Epithelial cell of prostate (primary cell): ENCODE measurements around the gene RIMS4.

ENCODE experiments used
- DNase-seq: peaks from one replicate; pipeline ENCODE4 v3.0.0-alpha.2; 2011; ENCODE audit warnings: low read depth, low spot score
- H3K27ac ChIP-seq: fragments of 450-650 bp; 2 replicates; pipeline ENCODE4 v1.5.1; 2017; ENCODE audit warnings: mild to moderate bottlenecking

Gene RIMS4

DNA sequence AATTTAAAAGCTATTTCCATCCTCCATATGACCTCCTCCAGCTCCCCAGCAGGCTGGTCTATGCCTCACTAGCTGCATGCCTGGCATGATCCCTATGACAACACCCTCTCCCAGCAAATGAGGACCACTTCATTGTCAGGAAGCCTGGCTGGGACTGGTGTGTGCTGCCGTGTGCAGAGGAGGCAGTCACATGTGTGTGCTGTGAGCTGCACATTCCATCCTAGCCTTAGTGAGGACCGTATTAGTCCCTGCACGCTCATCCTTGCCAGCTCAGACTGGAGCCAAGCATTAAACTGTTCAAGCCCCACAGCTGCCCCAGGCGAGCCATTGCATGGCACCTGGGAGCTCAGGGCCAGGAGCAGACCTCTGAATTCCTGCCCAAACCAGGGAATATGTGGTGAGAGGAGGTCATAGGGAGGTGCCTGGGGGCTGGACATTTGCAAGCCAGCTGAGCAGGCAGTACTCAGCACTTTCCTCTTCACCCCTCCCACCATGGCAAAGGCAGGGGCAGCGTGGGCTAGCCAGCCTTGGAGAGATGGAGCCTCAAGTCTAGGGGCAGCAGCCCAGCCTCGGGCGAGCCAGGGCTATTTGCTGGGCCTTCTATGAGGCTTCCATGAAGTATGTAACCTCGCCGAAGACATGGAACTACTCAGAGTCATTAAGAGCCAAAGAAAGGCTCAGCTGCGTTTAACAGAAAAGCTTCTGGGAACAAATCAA lies 103.9 kb downstream of the RIMS4 start:
- no peak for DNase-seq
- no peak overlapping the region for H3K27ac ChIP-seq

DNA sequence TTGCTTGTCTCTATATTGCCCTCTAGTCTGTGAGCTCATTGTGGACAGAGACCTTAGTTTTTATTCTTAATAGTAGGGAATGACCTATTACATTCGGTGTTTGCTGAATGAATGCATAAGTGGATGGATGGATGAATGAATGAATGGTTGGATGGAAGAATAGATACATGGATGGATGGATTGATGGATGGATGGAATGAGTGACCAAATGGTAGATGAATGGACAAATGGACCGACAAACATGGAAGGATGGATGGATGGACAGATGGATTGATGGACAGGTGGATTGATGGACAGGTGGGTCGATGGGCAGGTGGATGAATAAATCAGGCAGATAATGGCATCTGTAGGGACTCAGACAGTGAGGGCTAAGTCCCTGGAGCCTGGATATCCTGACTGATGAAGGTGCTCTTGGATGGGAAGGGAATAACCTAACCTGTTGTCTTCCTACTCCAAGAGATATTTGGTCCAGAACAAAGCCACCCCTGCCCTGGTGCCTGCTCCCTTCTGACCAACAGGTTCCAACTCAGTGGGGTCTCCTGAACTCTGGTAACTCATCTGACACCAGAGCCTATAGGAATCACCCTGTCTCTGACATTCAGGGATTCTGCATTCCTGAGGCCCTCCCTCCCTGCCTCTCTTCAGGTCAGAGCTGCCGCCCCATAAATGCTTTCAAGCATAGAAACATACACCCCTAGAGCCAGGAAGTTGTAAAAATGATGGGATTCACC lies 104.8 kb downstream of the RIMS4 start:
- no peak overlapping the region for H3K27ac ChIP-seq
- DNase-seq: no peak

DNA sequence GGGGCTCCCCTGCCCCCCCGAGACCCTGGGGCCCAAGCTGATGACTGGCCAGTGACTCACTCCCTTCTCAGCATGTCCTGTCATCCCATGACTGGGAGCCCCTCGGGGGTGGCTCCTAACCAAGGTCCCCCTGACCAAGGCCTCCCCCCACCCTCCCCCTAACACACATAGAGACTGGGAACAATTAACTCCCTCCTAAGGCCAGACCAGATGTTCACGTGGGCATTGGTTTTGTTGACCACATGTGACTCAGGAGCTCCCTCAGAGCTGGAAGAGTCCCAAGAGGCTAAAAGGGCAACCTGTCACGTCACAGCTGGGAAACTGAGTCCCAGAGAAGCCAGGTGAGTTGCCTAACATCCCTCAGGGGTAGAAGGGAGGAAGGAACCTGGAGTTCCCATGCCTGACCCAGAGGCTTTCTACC lies 105.8 kb downstream of the RIMS4 start:
- no peak for DNase-seq
- no peak overlapping the region for H3K27ac ChIP-seq

DNA sequence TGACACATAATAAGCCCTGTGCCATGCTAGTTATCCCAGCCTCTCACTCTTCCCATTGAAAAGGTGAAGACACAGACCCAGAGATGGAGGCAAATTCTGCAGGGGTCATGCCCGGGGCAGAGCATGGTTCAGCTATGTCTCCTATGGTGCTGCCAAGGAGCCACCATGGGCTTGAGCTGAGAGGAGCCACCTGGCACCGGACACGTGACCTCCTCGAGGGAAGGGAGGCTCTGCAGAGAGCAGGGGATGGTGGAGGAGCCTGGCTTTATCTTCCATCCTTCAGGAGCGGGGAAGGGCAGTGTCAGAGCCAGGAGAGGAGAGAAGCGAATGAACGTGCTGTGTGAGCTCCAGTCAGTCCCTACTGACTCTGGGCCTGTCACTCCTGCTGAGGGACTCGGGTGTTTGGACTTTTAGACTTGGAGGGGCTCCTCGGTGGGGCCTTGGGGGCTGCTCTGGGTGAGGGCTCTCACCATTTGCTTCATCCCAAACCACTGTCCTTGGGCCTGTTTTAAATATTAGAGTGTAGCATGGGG lies 106.3 kb downstream of the RIMS4 start:
- DNase-seq: no peak
- H3K27ac ChIP-seq: no peak overlapping the region

DNA sequence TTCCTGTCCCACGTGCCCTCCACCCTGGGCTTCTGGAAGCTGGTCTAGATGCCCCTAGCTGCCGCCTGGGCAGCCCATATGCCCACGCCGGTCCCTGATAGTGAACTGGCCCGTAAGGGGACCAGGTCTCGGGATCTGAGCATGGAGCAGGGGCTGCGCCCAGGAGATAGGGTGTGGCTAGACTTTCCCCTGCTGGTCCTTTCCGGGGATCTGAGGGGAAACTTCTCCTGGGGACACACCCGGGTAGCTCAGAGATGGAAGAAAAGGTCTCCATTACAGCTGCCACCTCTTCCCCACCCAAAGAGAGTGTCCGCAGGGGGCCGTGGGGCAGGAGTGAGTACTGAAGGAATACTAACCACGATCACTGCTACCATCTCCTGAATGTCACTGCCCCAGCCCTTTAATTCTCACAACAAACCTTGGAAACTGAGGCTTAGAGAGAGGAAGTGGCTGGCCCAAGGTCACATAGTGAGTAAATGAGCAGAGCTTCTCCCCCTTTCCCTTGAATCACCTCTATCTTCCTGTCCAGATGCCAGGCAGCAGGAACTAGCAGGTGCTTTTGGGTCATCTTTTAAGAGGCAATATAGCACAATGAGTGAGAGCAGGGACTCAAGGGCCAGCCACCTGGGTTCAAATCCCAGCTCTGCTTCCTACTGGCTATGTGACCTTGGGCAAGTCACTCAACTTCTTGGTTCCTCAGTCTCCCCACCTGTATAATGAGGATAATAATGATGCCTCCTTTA lies 107.0 kb downstream of the RIMS4 start:
- no peak overlapping the region for H3K27ac ChIP-seq
- no peak for DNase-seq

DNA sequence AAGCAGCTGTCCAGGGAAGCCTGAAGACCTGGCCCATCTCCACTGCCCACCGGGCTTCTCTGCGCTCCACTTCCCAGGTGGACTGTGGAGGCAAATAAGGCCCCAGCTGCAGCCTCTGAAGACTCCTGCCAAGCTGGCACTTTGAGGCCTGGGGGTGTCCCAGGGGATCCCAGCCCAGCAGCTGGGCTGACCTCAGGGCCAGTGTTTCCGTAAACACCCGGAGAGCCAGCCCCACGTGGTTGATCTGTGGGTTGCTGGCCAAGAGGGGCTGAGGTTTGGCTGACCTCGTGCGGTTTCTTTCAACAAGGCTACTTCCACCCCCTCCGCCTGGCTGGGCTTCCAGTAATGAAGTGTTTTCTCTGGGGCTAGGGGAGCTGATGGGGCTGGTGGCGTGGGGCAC lies 107.6 kb downstream of the RIMS4 start:
- H3K27ac ChIP-seq: no peak overlapping the region
- DNase-seq: no peak

DNA sequence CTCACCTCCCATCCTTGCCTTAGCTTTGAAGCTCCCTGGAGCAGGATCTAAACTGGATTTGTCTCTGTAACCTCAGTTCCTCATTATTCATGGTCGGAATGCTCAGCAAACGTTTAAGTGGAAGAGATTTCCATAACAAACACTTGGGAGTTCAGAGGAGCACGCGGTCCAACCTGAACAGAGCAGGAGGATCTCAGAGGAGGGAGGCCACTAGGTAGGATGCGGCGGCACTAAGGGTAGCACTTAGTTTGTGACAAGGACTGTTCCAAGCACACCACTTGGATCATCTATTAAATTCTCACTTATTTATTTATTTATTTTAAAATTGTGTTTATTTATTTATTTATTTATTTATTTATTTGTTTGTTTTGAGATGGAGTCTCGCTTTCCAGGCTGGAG lies 108.5 kb downstream of the RIMS4 start:
- DNase-seq: no peak
- H3K27ac ChIP-seq: no peak overlapping the region
